Measurements from ENCODE around the gene DNMT3A.
"Not testable (repeated sequence)": the region's sequence is repeated elsewhere in the genome, so short reads cannot be mapped to it uniquely, and the experiment has no call there.

Gene DNMT3A

GRCh38 chr2:25218100-25218499, 123.6 kb downstream of the DNMT3A start:
- H3K9ac ChIP-seq (ENCODE audit: low read depth in 1 of 2, low read length in 2 of 2), result no peak overlapping the region
- no peak overlapping the region for H3K27ac ChIP-seq (ENCODE audit: low read depth in 2 of 2, low read length in 2 of 2)
- no peaks in the 10 kb centered on the region for H3K27me3 ChIP-seq (ENCODE audit: control insufficient read depth in 2 of 2, insufficient read depth in 2 of 2, low read length in 2 of 2)
- H3K9me3 ChIP-seq (ENCODE audit: control insufficient read depth in 2 of 2, low read length in 2 of 2), result no peaks in the 10 kb centered on the region
- no peaks in the 10 kb centered on the region for H3K4me1 ChIP-seq (ENCODE audit: control insufficient read depth in 2 of 2, insufficient read depth in 2 of 2, low read length in 2 of 2)
- no peaks in the 10 kb centered on the region for H3K36me3 ChIP-seq (ENCODE audit: control insufficient read depth in 2 of 2, insufficient read depth in 2 of 2, low read length in 2 of 2)
- no peak overlapping the region for H3K4me3 ChIP-seq (ENCODE audit: low read length in 2 of 2)

- H3K36me3 ChIP-seq (ENCODE audit: control insufficient read depth in 2 of 2, insufficient read depth in 2 of 2, low read length in 2 of 2), result no peaks in the 10 kb centered on the region
- H3K9ac ChIP-seq (ENCODE audit: low read depth in 1 of 2, low read length in 2 of 2), result peak overlapping the region; percentile 24 to 52
- peak overlapping the region; percentile 18 to 43 for H3K27ac ChIP-seq (ENCODE audit: low read depth in 2 of 2, low read length in 2 of 2)
- H3K4me3 ChIP-seq (ENCODE audit: low read length in 2 of 2), result peak overlapping the region; percentile 51 to 72
- H3K27me3 ChIP-seq (ENCODE audit: control insufficient read depth in 2 of 2, insufficient read depth in 2 of 2, low read length in 2 of 2), result no peaks in the 10 kb centered on the region
- no peaks in the 10 kb centered on the region for H3K4me1 ChIP-seq (ENCODE audit: control insufficient read depth in 2 of 2, insufficient read depth in 2 of 2, low read length in 2 of 2)
- H3K9me3 ChIP-seq (ENCODE audit: control insufficient read depth in 2 of 2, low read length in 2 of 2), result no peaks in the 10 kb centered on the region
These were observed 125.6 kb downstream of the DNMT3A start for GRCh38 chr2:25215948-25216679.

GRCh38 chr2:25215232-25215631, 126.5 kb downstream of the DNMT3A start:
- no peaks in the 10 kb centered on the region for H3K36me3 ChIP-seq (ENCODE audit: control insufficient read depth in 2 of 2, insufficient read depth in 2 of 2, low read length in 2 of 2)
- H3K27ac ChIP-seq (ENCODE audit: low read depth in 2 of 2, low read length in 2 of 2), result no peak overlapping the region
- no peak overlapping the region for H3K4me3 ChIP-seq (ENCODE audit: low read length in 2 of 2)
- H3K27me3 ChIP-seq (ENCODE audit: control insufficient read depth in 2 of 2, insufficient read depth in 2 of 2, low read length in 2 of 2), result no peaks in the 10 kb centered on the region
- no peaks in the 10 kb centered on the region for H3K9me3 ChIP-seq (ENCODE audit: control insufficient read depth in 2 of 2, low read length in 2 of 2)
- H3K4me1 ChIP-seq (ENCODE audit: control insufficient read depth in 2 of 2, insufficient read depth in 2 of 2, low read length in 2 of 2), result no peaks in the 10 kb centered on the region
- no peak overlapping the region for H3K9ac ChIP-seq (ENCODE audit: low read depth in 1 of 2, low read length in 2 of 2)

- no peak overlapping the region for H3K4me3 ChIP-seq (ENCODE audit: low read length in 2 of 2)
- no peak overlapping the region for H3K9ac ChIP-seq (ENCODE audit: low read depth in 1 of 2, low read length in 2 of 2)
- no peaks in the 10 kb centered on the region for H3K4me1 ChIP-seq (ENCODE audit: control insufficient read depth in 2 of 2, insufficient read depth in 2 of 2, low read length in 2 of 2)
- no peaks in the 10 kb centered on the region for H3K9me3 ChIP-seq (ENCODE audit: control insufficient read depth in 2 of 2, low read length in 2 of 2)
- no peaks in the 10 kb centered on the region for H3K36me3 ChIP-seq (ENCODE audit: control insufficient read depth in 2 of 2, insufficient read depth in 2 of 2, low read length in 2 of 2)
- H3K27me3 ChIP-seq (ENCODE audit: control insufficient read depth in 2 of 2, insufficient read depth in 2 of 2, low read length in 2 of 2), result no peaks in the 10 kb centered on the region
- no peak overlapping the region for H3K27ac ChIP-seq (ENCODE audit: low read depth in 2 of 2, low read length in 2 of 2)
These were observed 128.5 kb downstream of the DNMT3A start for GRCh38 chr2:25213229-25213628.

GRCh38 chr2:25210923-25211322, 130.8 kb downstream of the DNMT3A start:
- H3K27me3 ChIP-seq (ENCODE audit: control insufficient read depth in 2 of 2, insufficient read depth in 2 of 2, low read length in 2 of 2); H3K4me3 ChIP-seq (ENCODE audit: low read length in 2 of 2); H3K9ac ChIP-seq (ENCODE audit: low read depth in 1 of 2, low read length in 2 of 2); H3K27ac ChIP-seq (ENCODE audit: low read depth in 2 of 2, low read length in 2 of 2); H3K9me3 ChIP-seq (ENCODE audit: control insufficient read depth in 2 of 2, low read length in 2 of 2); H3K36me3 ChIP-seq (ENCODE audit: control insufficient read depth in 2 of 2, insufficient read depth in 2 of 2, low read length in 2 of 2); H3K4me1 ChIP-seq (ENCODE audit: control insufficient read depth in 2 of 2, insufficient read depth in 2 of 2, low read length in 2 of 2): not testable (repeated sequence)

GRCh38 chr2:25207078-25207545, 134.6 kb downstream of the DNMT3A start:
- no peak overlapping the region for H3K27ac ChIP-seq (ENCODE audit: low read depth in 2 of 2, low read length in 2 of 2)
- no peaks in the 10 kb centered on the region for H3K27me3 ChIP-seq (ENCODE audit: control insufficient read depth in 2 of 2, insufficient read depth in 2 of 2, low read length in 2 of 2)
- no peaks in the 10 kb centered on the region for H3K36me3 ChIP-seq (ENCODE audit: control insufficient read depth in 2 of 2, insufficient read depth in 2 of 2, low read length in 2 of 2)
- no peak overlapping the region for H3K4me3 ChIP-seq (ENCODE audit: low read length in 2 of 2)
- H3K4me1 ChIP-seq (ENCODE audit: control insufficient read depth in 2 of 2, insufficient read depth in 2 of 2, low read length in 2 of 2), result no peaks in the 10 kb centered on the region
- H3K9me3 ChIP-seq (ENCODE audit: control insufficient read depth in 2 of 2, low read length in 2 of 2), result no peaks in the 10 kb centered on the region
- no peak overlapping the region for H3K9ac ChIP-seq (ENCODE audit: low read depth in 1 of 2, low read length in 2 of 2)

- no peaks in the 10 kb centered on the region for H3K4me1 ChIP-seq (ENCODE audit: control insufficient read depth in 2 of 2, insufficient read depth in 2 of 2, low read length in 2 of 2)
- no peaks in the 10 kb centered on the region for H3K36me3 ChIP-seq (ENCODE audit: control insufficient read depth in 2 of 2, insufficient read depth in 2 of 2, low read length in 2 of 2)
- no peaks in the 10 kb centered on the region for H3K27me3 ChIP-seq (ENCODE audit: control insufficient read depth in 2 of 2, insufficient read depth in 2 of 2, low read length in 2 of 2)
- no peaks in the 10 kb centered on the region for H3K9me3 ChIP-seq (ENCODE audit: control insufficient read depth in 2 of 2, low read length in 2 of 2)
- H3K4me3 ChIP-seq (ENCODE audit: low read length in 2 of 2), result no peak overlapping the region
- H3K27ac ChIP-seq (ENCODE audit: low read depth in 2 of 2, low read length in 2 of 2), result no peak overlapping the region
- H3K9ac ChIP-seq (ENCODE audit: low read depth in 1 of 2, low read length in 2 of 2), result no peak overlapping the region
These were observed 137.4 kb downstream of the DNMT3A start for GRCh38 chr2:25204190-25204838.

GRCh38 chr2:25202275-25202674, 139.4 kb downstream of the DNMT3A start:
- Histone ChIP-seq H3K4me3 (ENCODE audit: low read length in 2 of 2) (no peak overlapping the region), H3K9me3 (ENCODE audit: control insufficient read depth in 2 of 2, low read length in 2 of 2) (no peaks in the 10 kb centered on the region), H3K27ac (ENCODE audit: low read depth in 2 of 2, low read length in 2 of 2) (no peak overlapping the region), H3K9ac (ENCODE audit: low read depth in 1 of 2, low read length in 2 of 2) (no peak overlapping the region), H3K36me3 (ENCODE audit: control insufficient read depth in 2 of 2, insufficient read depth in 2 of 2, low read length in 2 of 2) (no peaks in the 10 kb centered on the region), H3K27me3 (ENCODE audit: control insufficient read depth in 2 of 2, insufficient read depth in 2 of 2, low read length in 2 of 2) (no peaks in the 10 kb centered on the region), H3K4me1 (ENCODE audit: control insufficient read depth in 2 of 2, insufficient read depth in 2 of 2, low read length in 2 of 2) (peaks cover 0 to 3% of the 10 kb centered on the region in 2 donors)

- Histone ChIP-seq H3K27me3 (ENCODE audit: control insufficient read depth in 2 of 2, insufficient read depth in 2 of 2, low read length in 2 of 2) (no peaks in the 10 kb centered on the region), H3K9ac (ENCODE audit: low read depth in 1 of 2, low read length in 2 of 2) (no peak overlapping the region), H3K9me3 (ENCODE audit: control insufficient read depth in 2 of 2, low read length in 2 of 2) (no peaks in the 10 kb centered on the region), H3K36me3 (ENCODE audit: control insufficient read depth in 2 of 2, insufficient read depth in 2 of 2, low read length in 2 of 2) (no peaks in the 10 kb centered on the region), H3K27ac (ENCODE audit: low read depth in 2 of 2, low read length in 2 of 2) (no peak overlapping the region), H3K4me3 (ENCODE audit: low read length in 2 of 2) (no peak overlapping the region), H3K4me1 (ENCODE audit: control insufficient read depth in 2 of 2, insufficient read depth in 2 of 2, low read length in 2 of 2) (peaks cover 0 to 3% of the 10 kb centered on the region in 2 donors)
These were observed 139.9 kb downstream of the DNMT3A start for GRCh38 chr2:25201794-25202193.

- Histone ChIP-seq H3K9ac (ENCODE audit: low read depth in 1 of 2, low read length in 2 of 2) (no peak overlapping the region), H3K27me3 (ENCODE audit: control insufficient read depth in 2 of 2, insufficient read depth in 2 of 2, low read length in 2 of 2) (no peaks in the 10 kb centered on the region), H3K36me3 (ENCODE audit: control insufficient read depth in 2 of 2, insufficient read depth in 2 of 2, low read length in 2 of 2) (no peaks in the 10 kb centered on the region), H3K4me3 (ENCODE audit: low read length in 2 of 2) (no peak overlapping the region), H3K4me1 (ENCODE audit: control insufficient read depth in 2 of 2, insufficient read depth in 2 of 2, low read length in 2 of 2) (peaks cover 0 to 3% of the 10 kb centered on the region in 2 donors), H3K9me3 (ENCODE audit: control insufficient read depth in 2 of 2, low read length in 2 of 2) (no peaks in the 10 kb centered on the region), H3K27ac (ENCODE audit: low read depth in 2 of 2, low read length in 2 of 2) (no peak overlapping the region)
These were observed 140.5 kb downstream of the DNMT3A start for GRCh38 chr2:25201265-25201664.

All from mucosa of rectum (tissue), 2 donors.